Measurements from ENCODE around the gene KLHL21. TPM values are rescaled to one million over a fixed set of nuclear protein-coding genes. Genes with fewer than 3 reads are reported as not detected.
A peak's percentile ranks its signal among the peaks of the same experiment; 100 is the strongest.
"Not testable (repeated sequence)": the region's sequence is repeated elsewhere in the genome, so short reads cannot be mapped to it uniquely, and the experiment has no call there.

Gene KLHL21
- total and polyA plus RNA-seq, 7 experiments from 2014 or later, result 17.2 to 58.1 (median 31.1) TPM

DNA sequence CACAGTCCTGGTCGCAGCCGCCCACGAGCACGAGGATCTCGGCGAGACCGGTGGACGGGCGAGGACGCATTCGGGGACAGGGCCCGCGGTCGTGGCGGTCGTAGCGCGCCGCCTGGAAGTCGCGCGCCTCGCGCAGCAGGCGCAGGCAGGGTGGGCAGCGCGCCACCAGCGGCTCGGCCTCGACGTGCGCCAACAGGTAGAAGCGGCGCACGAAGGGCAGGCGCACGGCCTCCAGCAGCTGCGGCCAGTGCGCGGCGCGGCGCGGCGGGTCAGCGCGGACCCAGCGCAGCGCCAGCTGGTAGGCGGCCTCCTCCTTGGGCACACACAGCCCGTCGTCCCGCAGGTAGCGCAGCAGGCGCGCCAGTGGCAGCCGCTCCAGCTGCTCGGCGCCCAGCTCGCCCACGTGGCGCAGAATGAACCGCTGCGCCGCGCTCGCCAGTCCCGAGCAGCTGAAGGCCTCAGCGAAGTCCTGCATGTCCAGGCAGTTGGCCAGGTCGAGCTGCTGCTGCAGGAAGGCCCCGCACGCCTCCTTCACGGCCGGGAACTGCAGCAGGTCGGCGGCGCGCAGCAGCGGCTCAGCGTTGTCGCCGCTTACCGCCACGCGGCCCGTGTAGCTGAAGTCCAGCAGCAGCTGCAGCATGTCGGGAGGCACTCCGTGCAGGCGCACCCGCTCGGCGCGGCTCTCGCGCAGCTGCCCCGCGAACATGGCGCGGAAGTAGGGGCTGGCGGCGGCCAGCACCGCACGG lies 573 bp downstream of the KLHL21 start:
- CTCF ChIA-PET, result interaction anchor here (0.7 to 3.6 kb wide), 5 partner anchors 10 to 48 kb away, joined by 3 to 17 read pairs (median 4); partner anchors contain the start of genes NOL9 and TAS1R1
- H3K27me3 ChIP-seq (ENCODE audit: control insufficient read depth in 2 of 2, insufficient read depth in 2 of 2, low read length in 2 of 2), result no peaks in the 10 kb centered on the region
- H3K4me1 Mint-ChIP-seq, result peaks cover 13 to 45% (median 40%) of the 10 kb centered on the region in 7 donors
- H3K27ac ChIP-seq (ENCODE audit: low read depth, low read length), result peak overlapping the region; percentile 94
- peak in 6 of 9 donors; percentile 33 to 40 (median 38) for DNase-seq
- peaks cover 0 to 2% (median 0%) of the 10 kb centered on the region in 11 donors for H3K9me3 Mint-ChIP-seq
- peak overlapping the region in 6 of 9 donors; percentile 88 to 98 (median 94) for H3K27ac Mint-ChIP-seq
- peaks cover 35% of the 10 kb centered on the region in 2 donors for H3K4me1 ChIP-seq (ENCODE audit: control insufficient read depth in 2 of 2, insufficient read depth in 2 of 2, low read length in 2 of 2)
- intact Hi-C loops (cut with micrococcal nuclease), result loop anchor here (1.0 to 5.0 kb wide), 15 partner anchors 22 to 610 kb away; partner anchors contain the start of genes CAMTA1 (in 2 of the 2), NOL9 (in 2 of the 2), NPHP4 (in 2 of the 2) and ACOT7 (in 1 of the 2)
- POLR2A ChIA-PET, result interaction anchor here (0.7 to 15.1 kb wide), 22 partner anchors 8 to 403 kb away, joined by 3 to 246 read pairs (median 4); partner anchors contain the start of genes NOL9, PHF13, TAS1R1 and THAP3
- H3K4me3 ChIP-seq (ENCODE audit: low read length), result peak overlapping the region; percentile 98
- H3K36me3 ChIP-seq (ENCODE audit: control insufficient read depth in 2 of 3, insufficient read depth in 3 of 3, low read length in 3 of 3), result peaks cover 0 to 23% (median 14%) of the 10 kb centered on the region in 3 experiments
- H3K4me3 Mint-ChIP-seq, result peak overlapping the region; percentile 89 to 99 (median 96)
- no peaks in the 10 kb centered on the region for H3K27me3 Mint-ChIP-seq
- no peaks in the 10 kb centered on the region for H3K9me3 ChIP-seq (ENCODE audit: control insufficient read depth in 2 of 3, low read length in 3 of 3)
- ATAC-seq, result peak; percentile 36
- H3K36me3 Mint-ChIP-seq, result peaks cover 0 to 10% (median 0%) of the 10 kb centered on the region in 5 donors

DNA sequence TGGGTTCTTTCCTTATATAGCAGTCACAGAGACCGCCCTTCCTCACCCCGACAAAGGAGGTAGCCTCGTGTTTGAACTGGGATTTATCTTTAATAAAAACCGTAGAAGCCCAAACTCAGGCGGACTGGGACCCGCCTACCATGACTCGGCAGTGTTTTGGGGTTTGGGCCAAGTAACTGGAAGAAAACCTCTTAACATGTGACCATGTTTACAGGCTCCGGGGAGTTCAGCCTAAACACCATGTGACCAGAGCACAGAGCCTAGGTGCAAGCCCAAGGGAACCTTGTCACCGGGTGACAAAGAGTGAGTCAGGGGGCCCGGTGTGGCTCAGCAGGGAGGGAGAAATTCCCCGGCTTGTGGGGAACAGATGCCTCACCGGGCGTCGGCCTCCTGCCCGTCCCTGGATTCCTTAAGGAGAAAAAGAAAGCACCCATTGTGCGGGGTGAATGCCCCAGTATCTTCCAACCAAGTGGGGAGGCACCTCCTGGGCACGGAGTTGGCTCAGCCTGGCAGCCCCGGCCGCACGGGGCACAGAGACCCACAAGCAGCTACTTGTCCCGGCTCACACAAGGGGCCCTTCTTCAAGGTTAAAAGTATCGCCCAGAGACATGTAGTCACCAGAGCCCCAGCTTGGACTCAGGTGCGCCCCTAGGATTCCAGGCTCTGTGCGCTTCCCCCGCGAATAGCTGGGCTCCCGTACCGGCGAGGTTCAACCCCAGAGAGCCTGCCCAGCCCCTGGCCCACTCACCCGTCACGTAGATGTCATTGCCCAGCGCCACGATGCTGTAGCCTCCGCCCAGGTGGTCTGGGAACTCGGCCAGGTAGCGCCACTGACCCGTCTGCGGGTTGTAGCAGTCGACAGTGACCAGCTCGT lies 1.4 kb downstream of the KLHL21 start:
- CTCF ChIA-PET, result interaction anchor here (0.7 to 3.6 kb wide), 6 partner anchors 11 to 111 kb away, joined by 3 to 17 read pairs (median 4); partner anchors contain the start of genes NOL9, PLEKHG5, TAS1R1 and THAP3
- H3K4me1 ChIP-seq (ENCODE audit: control insufficient read depth in 2 of 2, insufficient read depth in 2 of 2, low read length in 2 of 2), result peaks cover 37 to 43% of the 10 kb centered on the region in 2 donors
- H3K27ac ChIP-seq (ENCODE audit: low read depth, low read length), result peak overlapping the region; percentile 94
- no peaks in the 10 kb centered on the region for H3K27me3 ChIP-seq (ENCODE audit: control insufficient read depth in 2 of 2, insufficient read depth in 2 of 2, low read length in 2 of 2)
- H3K27ac Mint-ChIP-seq, result peak overlapping the region; percentile 88 to 97 (median 93)
- peak overlapping the region; percentile 89 to 99 (median 96) for H3K4me3 Mint-ChIP-seq
- peak overlapping the region; percentile 98 for H3K4me3 ChIP-seq (ENCODE audit: low read length)
- peak; percentile 58 for ATAC-seq
- no peaks in the 10 kb centered on the region for H3K9me3 ChIP-seq (ENCODE audit: control insufficient read depth in 2 of 3, low read length in 3 of 3)
- DNase-seq, result peak in 7 of 9 donors; percentile 37 to 78 (median 57)
- H3K4me1 Mint-ChIP-seq, result peaks cover 13 to 53% (median 42%) of the 10 kb centered on the region in 7 donors
- intact Hi-C loops (cut with micrococcal nuclease), result loop anchor here (1.0 to 5.0 kb wide), 9 partner anchors 21 to 609 kb away; partner anchors contain the start of genes NPHP4 (in 2 of the 2), ACOT7 (in 1 of the 2), CAMTA1 (in 1 of the 2) and ICMT (in 1 of the 2)
- no peaks in the 10 kb centered on the region for H3K27me3 Mint-ChIP-seq
- peaks cover 0 to 31% (median 16%) of the 10 kb centered on the region in 3 experiments for H3K36me3 ChIP-seq (ENCODE audit: control insufficient read depth in 2 of 3, insufficient read depth in 3 of 3, low read length in 3 of 3)
- peaks cover 0 to 10% (median 0%) of the 10 kb centered on the region in 5 donors for H3K36me3 Mint-ChIP-seq
- H3K9me3 Mint-ChIP-seq, result peaks cover 0 to 2% (median 0%) of the 10 kb centered on the region in 11 donors
- POLR2A ChIA-PET, result interaction anchor here (0.6 to 15.1 kb wide), 25 partner anchors 7 to 402 kb away, joined by 3 to 246 read pairs (median 4); partner anchors contain the start of genes NOL9, PHF13, PLEKHG5 and TAS1R1

DNA sequence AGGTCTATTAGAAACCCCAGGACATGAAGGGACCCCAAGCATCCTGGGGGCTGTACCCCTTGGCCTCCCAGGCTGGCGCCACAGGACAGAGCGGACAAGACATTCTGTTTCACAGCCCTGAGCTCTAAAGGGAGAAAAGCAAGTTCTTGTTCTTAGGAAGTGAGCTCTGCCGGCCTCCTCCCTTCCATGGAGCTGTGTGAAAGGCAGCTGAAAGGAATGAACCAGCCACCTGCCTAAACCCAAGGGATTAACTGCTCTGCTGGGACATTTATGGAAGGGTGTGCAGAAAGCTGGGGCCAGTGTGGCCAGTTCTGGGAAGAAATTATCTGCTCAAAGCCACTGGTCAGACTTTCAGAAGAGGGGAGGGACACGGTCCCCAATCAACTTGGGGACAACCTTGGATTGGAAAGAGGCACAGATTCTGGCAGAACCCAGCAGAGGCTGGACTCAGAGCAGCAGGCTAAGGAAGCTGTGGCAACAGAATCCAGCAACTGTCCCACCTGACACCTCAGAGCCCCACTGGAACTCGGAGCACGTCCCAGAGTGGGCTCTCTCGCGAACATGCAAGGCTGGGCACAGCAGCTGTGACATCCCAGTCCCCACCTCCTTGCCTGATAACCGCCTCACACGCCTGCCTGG lies 2.1 kb downstream of the KLHL21 start:
- peaks cover 13 to 61% (median 49%) of the 10 kb centered on the region in 7 donors for H3K4me1 Mint-ChIP-seq
- CTCF ChIA-PET, result interaction anchor here (1.0 to 3.6 kb wide), 7 partner anchors 12 to 112 kb away, joined by 3 to 17 read pairs (median 7); partner anchors contain the start of genes NOL9, PLEKHG5, TAS1R1 and THAP3

DNA sequence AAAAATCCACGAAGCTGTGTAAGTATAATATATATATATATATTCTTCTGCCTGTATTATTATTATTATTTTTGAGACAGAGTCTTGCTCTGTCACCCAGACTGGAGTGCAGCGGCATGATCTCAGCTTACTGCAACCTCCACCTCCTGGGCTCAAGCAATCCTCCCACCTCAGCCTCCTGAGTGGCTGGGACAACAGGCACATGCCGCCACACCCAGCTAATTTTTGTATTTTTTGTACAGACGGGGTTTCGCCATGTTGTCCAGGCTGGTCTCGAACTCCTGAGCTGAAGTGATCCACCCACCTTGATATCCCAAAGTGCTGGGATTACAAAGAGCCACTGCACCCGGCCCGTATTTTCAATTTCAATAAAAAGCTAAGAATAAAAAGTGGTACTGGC lies 2.7 kb downstream of the KLHL21 start:
- POLR2A ChIA-PET, result interaction anchor here (0.7 to 15.1 kb wide), 16 partner anchors 8 to 140 kb away, joined by 3 to 246 read pairs (median 10); partner anchors contain the start of genes NOL9, PHF13, TAS1R1 and THAP3
- ATAC-seq; H3K9me3 ChIP-seq (ENCODE audit: control insufficient read depth in 2 of 3, low read length in 3 of 3); H3K9me3 Mint-ChIP-seq; DNase-seq; H3K27me3 Mint-ChIP-seq; H3K27me3 ChIP-seq (ENCODE audit: control insufficient read depth in 2 of 2, insufficient read depth in 2 of 2, low read length in 2 of 2): not testable (repeated sequence)
- intact Hi-C loops (cut with micrococcal nuclease), result loop anchor here (2.0 to 5.0 kb wide), 8 partner anchors 55 to 608 kb away; partner anchors contain the start of genes NPHP4 (in 2 of the 2), ACOT7 (in 1 of the 2), CAMTA1 (in 1 of the 2) and ICMT (in 1 of the 2)
- peak overlapping the region; percentile 98 for H3K4me3 ChIP-seq (ENCODE audit: low read length)
- CTCF ChIA-PET, result interaction anchor here (1.0 to 3.6 kb wide), 8 partner anchors 12 to 112 kb away, joined by 3 to 17 read pairs (median 6); partner anchors contain the start of genes NOL9, PLEKHG5, TAS1R1 and THAP3
- peak overlapping the region; percentile 94 for H3K27ac ChIP-seq (ENCODE audit: low read depth, low read length)
- peaks cover 13 to 66% (median 49%) of the 10 kb centered on the region in 7 donors for H3K4me1 Mint-ChIP-seq
- H3K27ac Mint-ChIP-seq, result peak overlapping the region; percentile 65 to 97 (median 93)
- peaks cover 0 to 44% (median 16%) of the 10 kb centered on the region in 3 experiments for H3K36me3 ChIP-seq (ENCODE audit: control insufficient read depth in 2 of 3, insufficient read depth in 3 of 3, low read length in 3 of 3)
- peaks cover 37 to 46% of the 10 kb centered on the region in 2 donors for H3K4me1 ChIP-seq (ENCODE audit: control insufficient read depth in 2 of 2, insufficient read depth in 2 of 2, low read length in 2 of 2)
- H3K36me3 Mint-ChIP-seq, result peaks cover 0 to 21% (median 4%) of the 10 kb centered on the region in 5 donors
- peak overlapping the region; percentile 89 to 99 (median 96) for H3K4me3 Mint-ChIP-seq

More for the DNA sequence above, 2.1 kb downstream of the KLHL21 start:
- Histone ChIP-seq H3K4me3 (ENCODE audit: low read length) (peak overlapping the region; percentile 98), H3K9me3 (ENCODE audit: control insufficient read depth in 2 of 3, low read length in 3 of 3) (no peaks in the 10 kb centered on the region), H3K27me3 (ENCODE audit: control insufficient read depth in 2 of 2, insufficient read depth in 2 of 2, low read length in 2 of 2) (no peaks in the 10 kb centered on the region), H3K4me1 (ENCODE audit: control insufficient read depth in 2 of 2, insufficient read depth in 2 of 2, low read length in 2 of 2) (peaks cover 37 to 46% of the 10 kb centered on the region in 2 donors), H3K36me3 (ENCODE audit: control insufficient read depth in 2 of 3, insufficient read depth in 3 of 3, low read length in 3 of 3) (peaks cover 0 to 38% (median 16%) of the 10 kb centered on the region in 3 experiments), H3K27ac (ENCODE audit: low read depth, low read length) (peak overlapping the region; percentile 94)
- DNase-seq (no peak), ATAC-seq (no peak)
- POLR2A ChIA-PET, result interaction anchor here (0.6 to 15.1 kb wide), 16 partner anchors 9 to 141 kb away, joined by 3 to 246 read pairs (median 10); partner anchors contain the start of genes NOL9, PHF13, PLEKHG5 and TAS1R1
- Mint-ChIP-seq H3K9me3 (peaks cover 0 to 2% (median 0%) of the 10 kb centered on the region in 11 donors), H3K27ac (peak overlapping the region; percentile 88 to 97 (median 93)), H3K27me3 (no peaks in the 10 kb centered on the region), H3K36me3 (peaks cover 0 to 16% (median 0%) of the 10 kb centered on the region in 5 donors), H3K4me3 (peak overlapping the region; percentile 89 to 99 (median 96))
- intact Hi-C loops (cut with micrococcal nuclease), result loop anchor here (1.0 to 5.0 kb wide), 9 partner anchors 20 to 608 kb away; partner anchors contain the start of genes NPHP4 (in 2 of the 2), ACOT7 (in 1 of the 2), CAMTA1 (in 1 of the 2) and ICMT (in 1 of the 2)

Measured in naive thymus-derived CD4-positive, alpha-beta T cell (primary cell).